Thyroid gland (tissue), 4 donors: ENCODE results near the gene SLC5A3. TPM values are rescaled to one million over a fixed set of nuclear protein-coding genes. Genes with fewer than 3 reads are reported as not detected.

ENCODE experiments used
- DNase-seq, 2 donors: peaks; one replicate each; pipeline ENCODE4 v3.0.0-alpha.2; 2019
- H3K27ac ChIP-seq, 3 donors: fragments of 200-600 bp; sonication (generic); 1 replicate in 2 of 3; 2 replicates in 1 of 3; pipeline ENCODE4 v1.5.1; 2016 to 2019; ENCODE audit warnings: mild to moderate bottlenecking in 1 of 3, moderate library complexity in 1 of 3
- H3K27me3 ChIP-seq: fragments of 200-600 bp; sonication (generic); one replicate; pipeline ENCODE4 v1.5.1; 2019
- H3K36me3 ChIP-seq, 2 donors: fragments of 200-600 bp; sonication (generic); one replicate each; pipeline ENCODE4 v1.5.1; 2016 to 2019
- H3K4me1 ChIP-seq, 2 donors: fragments of 200-600 bp; sonication (generic); one replicate each; pipeline ENCODE4 v1.5.1; 2017 to 2019
- H3K4me3 ChIP-seq, 3 donors: fragments of 200-600 bp; sonication (generic); replicated peaks in 1 of 3; 1 replicate in 2 of 3; 2 replicates in 1 of 3; pipeline ENCODE4 v1.5.1; 2016; ENCODE audit warnings: mild to moderate bottlenecking in 1 of 3
- H3K9me3 ChIP-seq: fragments of 200-600 bp; sonication (generic); one replicate; pipeline ENCODE4 v1.5.1; 2017
- POLR2A ChIP-seq, 2 donors: fragments of 450-650 bp; IDR thresholded peaks; one replicate each; pipeline ENCODE4 v1.6.1; 2017; ENCODE audit warnings: antibody characterized with exemption in 2 of 2, mild to moderate bottlenecking in 2 of 2, moderate library complexity in 1 of 2
- WGBS, 2 donors: methylation state at CpG; one replicate each; pipeline ENCODE4 v1.1.5; 2017; 5-methylcytosine and 5-hydroxymethylcytosine counted together
- intact Hi-C: fragments of 100-400 bp; cut with DNase I; formaldehyde crosslinking; loops from one replicate; pipeline ENCODE4 v1.15.1; 2023
- total RNA-seq, 4 donors: library from RNA; depleted of rRNA; stranded (reverse); fragments of >200 nt; gene quantifications; one replicate each; pipeline ENCODE4 v1.2.3, GENCODE V29; 2016
- TF ChIP-seq, protein P1 (sequence below), 6 experiments: fragments of 200-600 bp in 3 of 6; fragments of 450-650 bp in 3 of 6; sonication (generic) in 3 of 6; IDR thresholded peaks; one replicate each; pipeline ENCODE4 v1.5.1; 2016 to 2019; ENCODE audit warnings: antibody characterized with exemption in 6 of 6, mild to moderate bottlenecking in 2 of 6, inconsistent platforms in 1 of 6, moderate library complexity in 1 of 6

SLC5A3 gene
- total RNA-seq, 4 donors from 2014 or later, result 125 to 171 (median 161) TPM

DNA sequence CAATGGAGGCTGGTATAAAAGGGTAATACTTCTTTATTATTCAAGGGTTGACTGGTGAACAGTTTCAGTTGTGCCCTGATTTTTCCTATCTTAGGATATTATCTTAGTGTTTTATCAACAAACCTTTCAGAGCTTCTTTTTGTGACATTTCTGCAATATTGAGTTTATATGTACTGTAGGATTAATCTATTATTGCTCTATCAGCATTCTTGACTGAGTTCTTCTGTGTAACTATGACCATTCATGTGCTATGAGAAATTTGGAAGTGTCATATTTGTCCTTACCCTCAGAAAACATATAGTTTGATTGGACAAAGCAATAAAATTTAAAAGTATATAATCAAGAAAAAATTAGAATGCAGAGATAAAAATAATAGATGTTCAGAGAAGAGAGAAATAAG is 25.5 kb upstream of the SLC5A3 start:
- intact Hi-C loops, result no loop called here
- Histone ChIP-seq H3K4me1 (no peaks in the 10 kb centered on the region), H3K36me3 (no peaks in the 10 kb centered on the region), H3K27me3 (no peaks in the 10 kb centered on the region), H3K27ac (no peak overlapping the region), H3K9me3 (no peaks in the 10 kb centered on the region), H3K4me3 (no peak overlapping the region)
- TF ChIP-seq, protein P1, sequence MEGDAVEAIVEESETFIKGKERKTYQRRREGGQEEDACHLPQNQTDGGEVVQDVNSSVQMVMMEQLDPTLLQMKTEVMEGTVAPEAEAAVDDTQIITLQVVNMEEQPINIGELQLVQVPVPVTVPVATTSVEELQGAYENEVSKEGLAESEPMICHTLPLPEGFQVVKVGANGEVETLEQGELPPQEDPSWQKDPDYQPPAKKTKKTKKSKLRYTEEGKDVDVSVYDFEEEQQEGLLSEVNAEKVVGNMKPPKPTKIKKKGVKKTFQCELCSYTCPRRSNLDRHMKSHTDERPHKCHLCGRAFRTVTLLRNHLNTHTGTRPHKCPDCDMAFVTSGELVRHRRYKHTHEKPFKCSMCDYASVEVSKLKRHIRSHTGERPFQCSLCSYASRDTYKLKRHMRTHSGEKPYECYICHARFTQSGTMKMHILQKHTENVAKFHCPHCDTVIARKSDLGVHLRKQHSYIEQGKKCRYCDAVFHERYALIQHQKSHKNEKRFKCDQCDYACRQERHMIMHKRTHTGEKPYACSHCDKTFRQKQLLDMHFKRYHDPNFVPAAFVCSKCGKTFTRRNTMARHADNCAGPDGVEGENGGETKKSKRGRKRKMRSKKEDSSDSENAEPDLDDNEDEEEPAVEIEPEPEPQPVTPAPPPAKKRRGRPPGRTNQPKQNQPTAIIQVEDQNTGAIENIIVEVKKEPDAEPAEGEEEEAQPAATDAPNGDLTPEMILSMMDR (IDR thresholded peaks at IDR 0.05), result no peak
- no peak for TF ChIP-seq POLR2A (IDR thresholded peaks at IDR 0.05)
- no peak for DNase-seq

DNA sequence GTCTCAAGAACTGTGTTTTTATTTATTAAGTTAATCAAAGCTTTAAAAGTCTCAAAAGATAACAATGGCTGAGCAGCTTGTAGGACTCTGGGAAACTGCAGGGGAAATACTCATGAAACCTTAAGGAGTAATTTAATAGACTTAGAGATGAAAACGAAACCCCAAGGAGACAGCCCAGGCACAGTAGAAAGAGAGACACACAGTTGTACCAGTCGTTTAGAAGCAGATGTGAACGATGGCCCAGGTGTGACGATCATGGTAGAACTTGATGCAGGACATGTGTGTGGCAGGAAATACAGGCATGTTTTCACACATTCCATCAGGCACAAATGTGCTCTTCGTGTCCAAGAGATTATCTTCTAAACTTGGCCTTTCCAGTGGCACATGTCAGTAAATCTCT is 21.2 kb upstream of the SLC5A3 start:
- Histone ChIP-seq H3K36me3 (no peaks in the 10 kb centered on the region), H3K9me3 (no peaks in the 10 kb centered on the region), H3K27ac (no peak overlapping the region), H3K4me3 (no peak overlapping the region), H3K4me1 (no peaks in the 10 kb centered on the region), H3K27me3 (no peaks in the 10 kb centered on the region)
- intact Hi-C loops, result no loop called here
- 82 to 88% methylated on average over 5 of the region's 5 CpGs for WGBS, 2 donors
- TF ChIP-seq, protein P1 (IDR thresholded peaks at IDR 0.05), result no peak
- no peak for TF ChIP-seq POLR2A (IDR thresholded peaks at IDR 0.05)
- no peak for DNase-seq

DNA sequence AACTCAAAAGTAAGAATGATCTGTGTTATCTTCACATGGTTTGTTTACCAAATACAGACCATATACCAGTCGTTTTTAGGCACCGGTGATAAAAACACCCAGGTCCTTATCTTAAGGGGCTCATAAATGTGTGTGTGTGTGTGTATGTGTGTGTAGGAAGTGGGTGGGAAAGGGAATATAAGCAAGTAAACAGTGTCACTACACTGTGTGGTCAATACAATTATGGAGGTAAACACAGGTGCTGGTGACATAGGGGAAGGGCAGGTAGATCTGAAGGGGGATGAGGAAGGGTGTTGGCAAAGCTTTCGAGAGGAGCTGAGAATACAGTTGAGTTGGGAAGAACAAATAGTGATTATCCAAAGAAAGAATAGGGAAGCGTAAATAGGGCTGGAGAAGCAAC is 19.1 kb upstream of the SLC5A3 start:
- intact Hi-C loops, result no loop called here
- no peaks in the 10 kb centered on the region for H3K4me1 ChIP-seq

DNA sequence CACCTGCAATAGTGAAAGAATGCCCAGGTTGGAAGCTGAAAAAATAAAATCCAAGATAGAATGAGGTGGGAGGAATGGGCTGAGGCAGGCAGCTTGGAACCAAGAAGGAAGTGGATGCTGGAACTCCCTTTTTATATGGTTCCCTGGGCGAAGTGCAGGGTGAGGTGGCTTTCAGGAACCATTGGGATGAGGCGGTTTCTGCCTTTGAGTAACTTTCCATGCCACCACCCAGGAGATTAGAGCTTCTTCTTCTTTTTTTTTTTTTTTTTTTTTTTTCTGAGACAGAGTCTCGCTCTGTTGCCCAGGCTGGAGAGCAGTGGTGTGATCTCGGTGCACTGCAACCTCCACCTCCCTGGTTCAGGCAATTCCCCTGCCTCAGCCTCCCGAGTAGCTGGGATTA is 17.8 kb upstream of the SLC5A3 start:
- 88 to 96% methylated on average over 5 of the region's 5 CpGs for WGBS, 2 donors

More for the DNA sequence above, 19.1 kb upstream of the SLC5A3 start:
- Histone ChIP-seq H3K27me3 (no peaks in the 10 kb centered on the region), H3K9me3 (no peaks in the 10 kb centered on the region), H3K4me3 (no peak overlapping the region), H3K36me3 (no peaks in the 10 kb centered on the region), H3K27ac (no peak overlapping the region)
- DNase-seq, result no peak
- no peak for TF ChIP-seq POLR2A (IDR thresholded peaks at IDR 0.05)
- TF ChIP-seq, protein P1 (IDR thresholded peaks at IDR 0.05), result no peak
- 80 to 81% methylated on average over 4 of the region's 4 CpGs for WGBS, 2 donors

DNA sequence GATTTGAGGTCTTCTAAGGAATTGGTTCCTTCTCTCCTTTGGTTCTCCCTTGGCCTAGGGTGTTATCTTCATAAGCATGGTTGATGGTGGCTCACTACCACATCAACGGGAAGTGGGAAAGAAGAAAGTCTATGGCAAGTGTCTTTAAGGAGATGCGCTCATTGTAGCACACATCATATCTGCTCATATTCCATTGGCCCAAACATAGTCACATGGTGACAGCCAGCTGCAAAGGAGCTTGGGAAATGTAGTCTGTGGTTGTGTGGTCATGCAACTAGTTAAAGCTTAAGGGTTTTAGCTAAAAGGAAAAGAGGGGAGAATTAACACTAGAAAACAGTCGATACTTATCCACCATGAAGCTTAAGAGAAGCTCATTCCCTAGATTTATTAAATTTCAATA is 11.4 kb upstream of the SLC5A3 start:
- H3K27ac ChIP-seq, result no peak overlapping the region
- H3K27me3 ChIP-seq, result no peaks in the 10 kb centered on the region
- H3K36me3 ChIP-seq, result no peaks in the 10 kb centered on the region
- intact Hi-C loops, result no loop called here
- WGBS, 2 donors, result 91 to 94% methylated on average over 3 of the region's 3 CpGs
- no peak overlapping the region for H3K4me3 ChIP-seq
- H3K4me1 ChIP-seq, result peaks cover 0 to 1% of the 10 kb centered on the region in 2 donors
- no peak for DNase-seq
- H3K9me3 ChIP-seq, result no peaks in the 10 kb centered on the region
- TF ChIP-seq, protein P1 (IDR thresholded peaks at IDR 0.05), result no peak
- TF ChIP-seq POLR2A (IDR thresholded peaks at IDR 0.05), result no peak

More for the DNA sequence above, 17.8 kb upstream of the SLC5A3 start:
- Histone ChIP-seq H3K4me3 (no peak overlapping the region), H3K36me3 (no peaks in the 10 kb centered on the region), H3K27ac (no peak overlapping the region), H3K4me1 (no peaks in the 10 kb centered on the region), H3K27me3 (no peaks in the 10 kb centered on the region), H3K9me3 (no peaks in the 10 kb centered on the region)
- intact Hi-C loops, result no loop called here
- TF ChIP-seq POLR2A (IDR thresholded peaks at IDR 0.05), result no peak
- TF ChIP-seq, protein P1 (IDR thresholded peaks at IDR 0.05), result no peak
- no peak for DNase-seq
